SKM-1 treated with dmso at 0.1 percent for 144 hours (cell line): ENCODE data around the gene LRRTM2.
A peak's percentile ranks its signal among the peaks of the same experiment; 100 is the strongest.
"Not testable (repeated sequence)": the region's sequence is repeated elsewhere in the genome, so short reads cannot be mapped to it uniquely, and the experiment has no call there.

Experiments
- DNase-seq: peaks from one replicate; lab custom pipeline; 2025; ENCODE audit not compliant: unreplicated experiment; lab: John Stamatoyannopoulos, UW

LRRTM2 gene

DNA sequence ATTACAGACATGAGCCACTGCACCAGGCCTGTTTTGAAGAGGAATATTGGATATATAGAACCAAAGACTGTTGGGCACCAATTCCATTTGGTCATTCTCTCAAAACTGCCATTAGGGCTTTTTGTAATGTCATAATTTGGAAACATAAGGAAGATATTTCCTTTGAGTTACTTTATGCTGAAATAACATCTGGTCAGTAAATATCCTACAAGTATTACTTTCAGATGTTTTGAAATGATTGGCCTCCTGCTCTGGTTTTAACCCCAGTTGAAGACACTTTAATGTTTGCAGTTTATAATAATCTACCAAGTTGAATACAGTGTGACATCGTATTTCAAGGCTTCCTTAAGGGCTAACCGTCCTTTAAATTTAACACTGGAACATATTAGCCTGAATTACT is 33.6 kb downstream of the LRRTM2 start:
- DNase-seq = no peak

DNA sequence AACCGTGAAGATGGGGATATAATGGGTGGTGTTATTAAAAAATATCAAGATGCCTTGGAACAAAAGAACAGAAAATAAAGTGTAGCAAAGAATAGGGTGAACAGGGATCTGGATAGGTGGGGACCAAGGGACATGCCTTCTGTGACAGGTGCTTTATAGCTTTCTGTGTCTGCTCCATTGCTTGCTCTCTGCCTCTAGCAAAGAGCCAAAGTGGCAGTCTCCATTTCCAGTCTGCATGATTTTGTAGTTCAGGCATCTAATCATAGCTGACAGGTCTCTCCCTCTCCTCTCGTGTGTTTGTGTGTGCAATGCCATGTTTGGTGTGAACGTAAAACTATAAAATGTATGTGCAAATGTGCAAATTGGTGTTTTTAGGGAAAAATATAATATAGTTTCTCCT is 35.0 kb downstream of the LRRTM2 start:
- DNase-seq = no peak

DNA sequence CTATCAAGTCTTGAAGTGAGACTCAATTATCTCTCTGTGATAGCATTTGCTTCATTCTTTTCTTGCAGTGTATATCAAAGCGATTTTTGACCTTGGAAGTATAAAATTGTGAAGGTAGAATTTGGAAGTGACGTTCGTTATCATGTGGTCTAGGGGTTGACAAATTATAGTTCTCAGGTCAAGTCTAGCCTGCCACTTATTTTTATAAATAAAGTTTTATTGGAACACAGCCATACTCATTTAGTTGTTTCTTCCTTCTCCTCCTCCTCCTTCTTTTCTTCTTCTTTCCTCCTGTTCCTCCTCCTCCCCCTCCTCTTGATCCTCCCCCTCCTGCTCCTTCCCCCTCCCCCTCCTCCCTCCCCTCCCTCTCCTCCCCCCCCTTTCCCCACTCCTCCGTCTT is 38.0 kb downstream of the LRRTM2 start:
- no peak for DNase-seq

DNA sequence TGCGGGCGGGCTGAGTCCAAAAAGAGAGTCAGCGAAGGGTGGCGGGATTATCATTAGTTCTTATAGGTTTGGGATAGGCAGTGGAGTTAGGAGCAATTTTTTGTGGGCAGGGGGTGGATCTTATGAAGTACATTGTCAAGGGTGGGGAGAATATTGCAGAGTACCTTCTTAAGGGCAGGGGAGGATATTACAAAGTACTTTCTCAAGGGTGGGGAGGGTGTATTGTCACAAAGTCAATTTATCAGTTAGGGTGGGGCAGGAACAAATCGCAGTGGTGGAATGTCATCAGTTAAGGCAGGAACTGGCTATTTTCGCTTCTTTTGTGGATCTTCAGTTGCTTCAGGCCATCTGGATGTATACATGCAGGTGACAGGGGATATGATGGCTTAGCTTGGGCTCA is 40.3 kb downstream of the LRRTM2 start:
- DNase-seq = not testable (repeated sequence)

- DNase-seq = no peak
Observed at GRCh38 chr5:138833726-138834480, 41.2 kb downstream of the LRRTM2 start.

DNA sequence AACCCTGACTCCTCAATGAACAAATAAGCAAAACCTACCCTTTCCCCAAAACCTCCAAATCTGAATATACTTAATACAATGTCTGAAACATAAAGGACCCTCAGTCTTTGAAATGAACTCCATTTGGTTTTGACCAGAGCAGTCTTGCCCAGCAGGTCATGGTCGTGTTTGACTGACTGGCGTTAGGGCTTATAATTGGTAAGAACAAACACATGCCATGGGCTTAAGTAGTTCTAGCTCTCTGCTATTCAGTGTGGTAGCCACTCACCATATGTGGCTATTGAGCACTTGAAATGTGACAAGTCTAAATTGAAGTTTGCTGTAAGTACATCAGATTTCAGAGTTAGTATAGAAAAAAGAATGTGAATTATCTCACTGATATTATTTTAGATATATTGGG is 42.1 kb downstream of the LRRTM2 start:
- no peak for DNase-seq

DNA sequence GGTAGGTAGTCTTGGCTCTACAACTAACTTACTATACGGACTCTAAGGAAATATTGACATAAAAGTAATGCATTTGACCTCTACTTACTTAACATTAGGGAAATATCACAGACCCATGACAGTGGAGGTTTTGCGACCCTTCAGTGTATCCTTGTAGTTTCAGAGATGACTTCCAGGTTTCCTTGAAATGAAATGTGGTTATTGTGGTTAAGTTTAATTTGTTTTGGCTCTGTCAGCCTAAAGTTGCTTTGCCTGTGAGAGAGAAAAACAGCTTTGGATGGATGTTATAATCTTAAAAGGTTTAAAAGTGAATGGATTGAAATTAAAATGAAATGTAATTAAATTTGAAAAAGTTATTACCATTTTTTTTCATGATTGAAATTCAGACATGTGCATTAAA is 42.9 kb downstream of the LRRTM2 start:
- DNase-seq = no peak

GRCh38 chr5:138831703-138832102 is 43.4 kb downstream of the LRRTM2 start:
- DNase-seq = no peak

GRCh38 chr5:138829341-138829740 is 45.8 kb downstream of the LRRTM2 start:
- no peak for DNase-seq

GRCh38 chr5:138828556-138828955 is 46.6 kb downstream of the LRRTM2 start:
- no peak for DNase-seq

GRCh38 chr5:138824924-138825863 is 49.9 kb downstream of the LRRTM2 start:
- DNase-seq = peak; percentile 7

- no peak for DNase-seq
Observed at GRCh38 chr5:138824516-138824915, 50.6 kb downstream of the LRRTM2 start.

DNA sequence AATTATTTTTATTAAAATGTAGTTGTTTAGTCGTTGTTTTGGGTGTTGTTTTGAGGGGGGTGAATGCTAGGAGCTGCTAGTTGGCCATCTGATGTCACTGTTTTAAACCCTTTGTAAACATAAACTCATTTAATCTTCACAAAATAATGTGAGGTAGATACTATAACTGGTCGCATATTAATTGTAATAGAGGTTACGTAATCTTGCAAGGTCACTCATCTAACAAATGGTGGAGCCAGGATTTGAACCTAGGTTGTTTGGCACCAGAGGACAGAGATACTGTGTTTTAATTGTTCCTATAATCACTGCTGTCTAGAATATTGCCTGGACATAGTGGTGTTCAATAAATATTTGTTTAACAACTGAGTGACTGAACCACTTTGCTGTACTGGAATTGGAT is 54.4 kb downstream of the LRRTM2 start:
- no peak for DNase-seq

DNA sequence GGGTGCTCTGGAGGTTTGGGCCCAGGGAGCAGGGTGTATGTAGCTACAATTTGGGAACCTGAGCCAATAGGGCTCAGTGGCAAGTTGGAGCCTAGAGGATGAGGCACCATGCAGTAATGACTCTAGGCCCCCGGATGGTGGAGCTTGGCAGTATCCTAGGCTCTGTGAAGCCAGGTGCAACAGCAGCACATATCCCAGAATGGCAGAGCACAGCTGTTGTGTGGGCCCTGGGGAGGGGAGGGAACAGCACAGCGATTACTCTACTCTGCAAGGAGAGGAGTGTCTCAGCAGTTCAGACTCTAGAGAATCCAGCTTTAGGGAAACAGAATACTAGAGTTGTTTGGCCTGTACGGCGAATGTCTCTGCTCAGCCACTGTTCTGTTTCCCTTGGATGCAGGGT is 56.1 kb downstream of the LRRTM2 start:
- DNase-seq = no peak
